GM19035 (cell line): ENCODE measurements around the gene PTGS1.
"Not testable (repeated sequence)": the region's sequence is repeated elsewhere in the genome, so short reads cannot be mapped to it uniquely, and the experiment has no call there.

Experiments used
- ATAC-seq: cut with Tn5 transposase; IDR thresholded peaks from one replicate; pipeline ENCODE4 v1.9.1; 2021; ENCODE audit not compliant: unreplicated experiment

The PTGS1 gene

DNA sequence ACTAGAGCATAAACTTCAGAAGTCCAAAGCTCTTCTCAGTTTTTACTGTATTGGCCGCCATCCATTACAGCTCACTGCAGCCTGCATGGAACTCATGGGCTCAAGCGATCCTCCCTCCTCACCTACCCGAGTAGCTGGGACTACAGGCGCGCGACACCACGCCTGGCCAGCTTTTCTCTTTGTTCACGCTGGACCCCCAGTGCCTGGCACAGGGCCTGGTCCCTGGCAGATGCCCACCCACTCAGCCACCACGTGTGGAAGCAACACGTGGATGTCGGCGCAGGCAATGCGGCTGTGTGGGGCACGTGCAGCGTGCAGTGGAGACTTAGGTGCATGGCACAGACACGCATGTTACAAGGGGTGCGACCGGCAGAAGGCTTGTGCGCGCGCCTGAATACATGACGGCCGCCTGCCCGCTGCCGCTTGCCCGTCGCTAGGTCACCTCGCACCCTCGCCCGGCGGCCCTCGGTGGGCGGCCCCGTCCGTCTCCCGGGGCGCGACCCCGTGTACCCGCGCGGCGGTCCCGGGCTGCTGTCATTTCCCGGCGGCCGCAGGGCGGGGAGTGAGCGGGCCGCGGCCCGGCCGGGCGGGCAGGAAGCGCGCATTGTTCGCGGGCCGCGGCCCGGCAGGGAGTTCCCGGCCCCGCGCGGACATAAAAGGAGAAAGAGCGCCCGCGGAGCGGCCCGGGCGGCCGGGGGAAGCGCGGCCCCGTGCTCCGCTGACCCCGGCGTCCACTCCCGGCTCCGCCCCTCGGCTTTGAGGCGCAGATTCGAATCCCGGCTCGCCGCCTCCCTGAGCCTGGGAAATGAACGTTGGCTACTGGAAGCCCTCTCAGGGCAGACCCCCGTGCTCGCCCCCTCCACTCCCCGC lies 24.1 kb upstream of the PTGS1 start:
- ATAC-seq: no peak

- ATAC-seq: no peak
These were observed 23.2 kb upstream of the PTGS1 start for GRCh38 chr9:122347348-122348287.

GRCh38 chr9:122348288-122348777 lies 22.5 kb upstream of the PTGS1 start:
- no peak for ATAC-seq

DNA sequence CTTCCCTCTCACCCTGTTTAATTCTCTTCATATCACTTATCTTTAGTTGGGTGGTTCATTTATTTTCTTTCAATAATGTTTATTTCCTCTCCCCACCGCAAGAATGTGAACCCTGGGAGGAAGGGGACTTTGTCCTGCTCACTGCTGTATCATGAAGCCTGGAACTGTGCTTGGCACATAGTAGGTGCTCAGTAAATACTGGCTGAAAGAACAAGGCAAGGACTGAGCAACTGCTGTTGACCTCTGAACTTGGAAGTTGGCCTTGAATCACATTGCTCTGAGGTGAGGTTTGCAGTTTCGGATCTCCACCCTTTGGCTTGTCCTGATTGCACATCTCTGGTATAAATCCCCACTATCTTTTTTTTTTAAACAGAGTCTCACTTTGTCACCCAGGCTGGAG lies 22.0 kb upstream of the PTGS1 start:
- no peak for ATAC-seq

DNA sequence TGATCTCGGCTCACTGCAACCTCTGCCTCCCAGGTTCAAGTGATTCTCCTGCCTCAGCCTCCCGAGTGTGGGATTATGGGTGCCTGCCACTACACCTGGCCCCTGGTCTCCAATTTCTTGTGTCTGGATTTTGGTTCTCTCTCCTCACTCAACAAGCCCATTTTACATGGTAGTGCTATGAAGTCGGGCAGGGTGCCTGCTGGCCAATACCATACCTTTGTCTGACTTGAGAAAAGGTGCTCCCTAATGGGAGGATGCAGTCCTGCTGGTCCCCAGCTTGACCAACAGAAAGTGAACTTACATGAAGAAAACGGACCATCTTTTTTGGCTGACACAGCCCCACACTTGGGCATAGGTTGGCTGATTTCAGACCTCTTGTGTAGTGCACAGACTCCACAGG lies 21.6 kb upstream of the PTGS1 start:
- no peak for ATAC-seq

GRCh38 chr9:122350577-122351355 lies 20.1 kb upstream of the PTGS1 start:
- ATAC-seq: peak; percentile 81

- no peak for ATAC-seq
These were observed 16.2 kb upstream of the PTGS1 start for GRCh38 chr9:122354536-122355199.

DNA sequence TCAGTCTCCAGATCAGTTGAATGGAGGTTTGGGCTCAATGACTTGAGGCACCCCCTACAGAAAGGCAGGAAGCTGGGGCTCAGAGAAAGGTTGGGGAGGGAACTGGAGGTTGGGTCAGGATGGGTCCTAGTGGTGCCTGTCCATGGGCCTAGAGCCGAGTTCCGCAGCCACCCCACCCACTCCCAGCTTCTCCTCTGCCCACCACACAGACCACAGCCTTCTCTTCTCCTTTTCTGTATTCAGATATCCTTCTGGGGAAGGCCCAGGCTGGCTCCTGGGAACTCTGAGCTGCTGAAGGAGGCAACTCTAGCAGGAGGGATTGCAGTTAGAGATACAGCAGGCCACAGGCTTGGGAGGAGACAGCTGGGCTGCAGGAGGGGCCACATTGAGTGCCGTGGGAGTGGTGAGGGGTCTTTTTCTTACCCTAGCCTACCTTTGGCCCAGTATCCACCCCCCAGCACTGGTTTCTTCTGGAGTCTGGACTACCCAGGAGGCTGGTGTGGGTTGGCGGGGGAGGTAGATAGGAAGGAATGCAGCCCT lies 15.4 kb upstream of the PTGS1 start:
- no peak for ATAC-seq

DNA sequence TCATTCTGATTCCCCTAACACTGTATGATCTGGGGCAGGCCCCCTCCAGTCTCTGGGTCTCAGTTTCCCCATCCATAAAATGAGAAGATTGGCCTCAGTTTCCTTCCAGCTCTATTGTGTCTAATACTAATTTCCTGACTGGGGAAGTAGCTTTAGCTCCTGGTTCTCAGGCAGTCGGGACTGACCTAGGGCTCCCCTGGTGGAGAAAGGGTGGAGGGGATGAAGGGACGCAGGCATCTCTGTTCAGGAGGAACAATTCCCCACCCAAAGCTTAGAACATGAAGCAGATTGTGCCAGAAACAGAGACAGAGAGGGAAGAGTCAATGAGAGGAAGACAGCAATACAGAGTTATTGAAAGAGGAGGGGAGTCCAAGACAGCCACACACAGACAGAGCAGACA lies 14.2 kb upstream of the PTGS1 start:
- no peak for ATAC-seq

DNA sequence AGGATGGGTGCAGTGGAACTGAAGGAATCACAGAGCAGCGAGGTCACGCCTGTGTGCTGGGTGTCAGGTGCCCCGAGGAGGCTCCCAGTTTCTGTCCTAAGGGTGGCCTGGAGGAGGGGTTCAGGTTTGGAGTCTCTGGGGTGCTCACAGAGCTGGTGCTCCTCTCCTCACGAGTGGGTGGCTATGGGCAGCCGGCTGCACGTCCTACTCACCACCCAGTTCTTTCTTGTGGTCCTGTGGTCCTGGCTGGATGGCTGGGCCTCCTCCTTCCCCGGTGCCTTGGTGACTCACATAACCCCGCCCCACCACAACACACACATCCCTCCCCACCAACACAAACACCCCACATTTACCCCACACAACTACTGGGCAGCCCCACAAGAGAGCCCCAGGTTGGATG lies 9.9 kb upstream of the PTGS1 start:
- no peak for ATAC-seq

GRCh38 chr9:122363131-122363530 lies 7.7 kb upstream of the PTGS1 start:
- not testable (repeated sequence) for ATAC-seq

DNA sequence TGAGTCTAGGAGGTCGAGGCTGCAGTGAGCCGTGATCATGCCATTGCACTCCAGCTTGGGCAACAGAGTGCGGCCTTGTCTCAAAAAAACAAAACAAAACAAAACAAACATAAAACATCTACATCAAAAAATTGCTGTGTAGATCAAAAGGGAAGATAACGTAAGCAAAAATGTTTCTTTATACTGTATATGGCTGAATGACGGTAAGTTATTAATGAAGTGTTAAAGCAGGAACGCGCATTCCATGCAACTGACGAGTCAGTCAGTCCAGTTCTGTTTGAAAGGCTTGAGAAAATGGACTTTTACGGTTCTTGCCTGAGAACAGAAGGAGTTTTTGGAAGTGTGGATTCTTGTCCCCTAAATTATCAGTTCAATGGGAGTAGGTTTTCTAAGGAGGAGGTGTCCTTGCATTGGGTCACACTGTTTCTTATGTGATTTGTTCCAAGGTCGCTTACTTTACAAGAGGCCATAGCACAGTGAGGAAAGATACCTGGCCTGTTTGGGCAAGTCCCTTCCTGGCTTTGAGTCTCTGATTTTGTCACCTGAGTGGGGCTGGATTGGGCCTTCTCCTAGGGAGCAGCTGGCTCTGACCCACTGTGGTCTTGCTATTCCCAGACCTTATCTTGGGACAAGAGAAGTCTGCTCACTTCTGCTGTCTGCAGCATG lies 6.6 kb upstream of the PTGS1 start:
- no peak for ATAC-seq

GRCh38 chr9:122364783-122365150 lies 6.1 kb upstream of the PTGS1 start:
- no peak for ATAC-seq

- no peak for ATAC-seq
These were observed 4.7 kb upstream of the PTGS1 start for GRCh38 chr9:122366074-122366660.

GRCh38 chr9:122367065-122367464 lies 3.8 kb upstream of the PTGS1 start:
- ATAC-seq: no peak

DNA sequence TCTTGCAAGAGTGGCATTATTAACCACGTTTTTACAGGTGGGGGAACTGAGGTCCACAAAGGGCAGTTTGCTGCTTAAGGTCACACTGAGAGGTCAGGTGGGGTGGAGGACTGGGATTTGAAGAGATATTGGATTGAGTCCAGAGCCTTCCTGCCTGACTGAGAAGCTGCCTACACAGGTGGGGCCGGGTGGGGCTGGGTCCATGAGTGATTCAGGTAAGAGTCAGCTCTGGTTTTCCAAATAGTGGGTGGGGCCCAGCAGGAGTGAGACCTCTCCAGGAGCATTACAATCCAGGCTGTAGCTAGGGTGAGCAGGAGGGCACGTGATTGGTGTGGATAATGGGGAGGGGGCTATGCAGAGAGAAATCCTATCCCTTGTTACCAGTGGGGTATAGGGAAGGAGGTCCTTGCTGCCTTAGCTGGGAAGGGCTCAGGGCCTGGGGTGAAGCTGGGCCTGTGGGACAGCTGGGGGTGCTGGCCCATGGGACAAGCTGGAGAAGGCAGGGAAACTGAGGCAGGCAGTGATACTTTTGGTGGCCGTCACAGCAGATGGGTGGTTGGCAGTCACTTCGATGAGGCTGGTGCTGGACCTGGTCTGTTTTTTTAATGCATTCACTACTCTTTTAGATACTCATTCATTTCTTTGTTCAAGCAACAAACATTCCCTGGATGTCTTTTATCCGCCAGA lies 2.9 kb upstream of the PTGS1 start:
- no peak for ATAC-seq

DNA sequence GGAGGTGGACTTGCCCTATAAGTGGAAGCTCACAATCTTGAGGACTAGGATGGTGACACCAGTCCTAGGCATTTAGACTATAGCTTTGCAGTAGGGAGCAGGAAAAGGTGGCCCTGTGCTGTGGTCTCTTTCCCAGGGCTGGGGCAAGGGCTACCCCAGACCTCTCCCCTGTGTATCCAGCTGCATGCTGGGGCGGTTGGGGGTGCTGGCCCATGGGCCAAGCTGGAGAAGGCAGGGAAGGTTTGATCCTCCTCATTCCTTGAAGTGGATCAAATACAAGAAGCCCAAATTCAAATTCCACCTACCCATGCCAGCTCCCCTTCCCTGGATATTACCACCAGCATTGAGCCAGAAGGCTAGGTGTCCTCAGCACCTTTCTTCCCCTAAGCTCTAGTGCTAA lies 2.2 kb upstream of the PTGS1 start:
- no peak for ATAC-seq

DNA sequence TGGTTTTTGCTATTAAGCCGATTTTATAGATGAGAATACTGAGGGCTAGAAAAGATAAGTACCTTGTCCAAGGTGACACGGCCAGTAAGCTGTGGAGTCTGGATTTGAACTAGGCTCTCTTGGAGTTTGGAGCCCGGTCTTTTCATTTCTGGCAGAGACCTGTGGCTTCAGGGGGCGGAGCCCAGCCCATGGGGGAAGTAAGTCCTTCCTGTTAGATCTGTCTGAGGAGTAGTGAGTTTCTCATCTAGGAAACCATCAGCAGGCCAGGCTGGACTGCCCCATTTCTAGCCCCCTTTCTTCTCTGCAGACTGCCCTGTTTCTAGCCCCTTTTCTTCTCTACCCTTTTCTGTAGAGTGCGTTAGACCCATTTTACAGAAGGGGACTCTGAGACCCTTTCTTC lies 521 bp upstream of the PTGS1 start:
- ATAC-seq: peak; percentile 25

DNA sequence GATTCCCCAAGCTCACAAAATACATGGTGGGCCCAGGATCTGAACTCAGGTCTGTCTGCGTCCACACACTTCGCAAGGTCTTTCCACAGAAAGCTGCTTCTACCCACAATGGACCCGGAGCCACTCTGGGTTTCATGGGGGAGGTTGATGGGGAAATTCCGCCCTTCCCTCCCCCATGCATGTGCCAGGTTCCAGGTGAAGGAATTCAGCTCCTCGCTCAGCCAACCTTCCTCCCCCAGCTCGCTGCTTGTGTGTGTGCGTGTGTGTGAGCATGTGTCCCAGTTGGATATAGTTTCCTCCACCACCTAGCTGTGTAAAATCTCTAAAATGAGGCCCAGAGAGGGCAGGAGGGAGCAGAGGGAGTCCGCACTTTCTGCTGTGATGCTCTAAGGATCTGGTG lies 1.0 kb downstream of the PTGS1 start:
- no peak for ATAC-seq
